Choroid plexus epithelial cell (primary cell): ENCODE data around the gene KIF21B.

Source experiments
- DNase-seq: peaks from one replicate; pipeline ENCODE4 v3.0.0-alpha.2; 2010; ENCODE audit warnings: low read depth
- H3K4me3 ChIP-seq: 2 replicates; pipeline ENCODE4 v1.5.1; 2011; ENCODE audit warnings: low read depth, mild to moderate bottlenecking, control low read depth, low read length, moderate library complexity
- TF ChIP-seq, protein P1 (sequence below): conservative IDR thresholded peaks from 2 replicates; pipeline ENCODE4 v1.5.1; 2011; ENCODE audit warnings: low read depth, mild to moderate bottlenecking, control low read depth, inconsistent platforms, low read length, moderate library complexity

KIF21B gene

DNA sequence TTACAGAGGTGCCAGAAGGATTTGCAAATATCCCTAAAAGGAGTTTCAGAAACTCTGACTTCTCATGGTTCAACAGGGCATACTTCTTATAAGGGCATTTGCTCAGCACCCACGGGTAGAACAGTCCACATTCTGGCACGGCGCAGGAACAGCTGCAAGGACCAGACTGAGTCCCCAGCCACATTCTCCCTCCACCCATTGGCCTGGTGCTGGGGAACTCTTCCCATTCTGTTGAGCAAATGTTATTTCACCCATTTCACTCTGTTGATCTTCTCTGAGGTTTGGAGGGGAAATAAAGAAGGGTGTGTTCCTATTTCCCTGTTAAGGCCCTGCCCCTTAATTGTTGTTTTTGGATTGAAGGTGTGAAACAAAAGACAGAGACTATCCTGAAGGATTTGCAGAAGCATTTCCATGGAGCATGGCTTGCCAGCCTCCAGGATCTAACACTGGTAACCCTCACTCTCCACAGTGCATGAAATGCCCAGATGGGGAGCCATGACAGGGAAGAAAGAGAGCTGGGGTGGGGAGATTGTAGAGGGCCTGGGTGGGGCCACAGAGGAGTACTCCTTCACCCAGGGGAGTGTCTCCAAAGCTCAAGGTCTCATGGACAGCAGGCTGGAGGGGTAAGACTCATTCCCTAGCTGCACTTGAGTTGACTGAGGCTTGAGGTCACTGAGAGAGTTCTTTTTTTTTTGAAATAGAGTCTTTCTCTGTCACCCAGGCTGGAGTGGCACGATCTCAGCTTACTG, 93.8 kb downstream of the KIF21B start:
- TF ChIP-seq, protein P1, sequence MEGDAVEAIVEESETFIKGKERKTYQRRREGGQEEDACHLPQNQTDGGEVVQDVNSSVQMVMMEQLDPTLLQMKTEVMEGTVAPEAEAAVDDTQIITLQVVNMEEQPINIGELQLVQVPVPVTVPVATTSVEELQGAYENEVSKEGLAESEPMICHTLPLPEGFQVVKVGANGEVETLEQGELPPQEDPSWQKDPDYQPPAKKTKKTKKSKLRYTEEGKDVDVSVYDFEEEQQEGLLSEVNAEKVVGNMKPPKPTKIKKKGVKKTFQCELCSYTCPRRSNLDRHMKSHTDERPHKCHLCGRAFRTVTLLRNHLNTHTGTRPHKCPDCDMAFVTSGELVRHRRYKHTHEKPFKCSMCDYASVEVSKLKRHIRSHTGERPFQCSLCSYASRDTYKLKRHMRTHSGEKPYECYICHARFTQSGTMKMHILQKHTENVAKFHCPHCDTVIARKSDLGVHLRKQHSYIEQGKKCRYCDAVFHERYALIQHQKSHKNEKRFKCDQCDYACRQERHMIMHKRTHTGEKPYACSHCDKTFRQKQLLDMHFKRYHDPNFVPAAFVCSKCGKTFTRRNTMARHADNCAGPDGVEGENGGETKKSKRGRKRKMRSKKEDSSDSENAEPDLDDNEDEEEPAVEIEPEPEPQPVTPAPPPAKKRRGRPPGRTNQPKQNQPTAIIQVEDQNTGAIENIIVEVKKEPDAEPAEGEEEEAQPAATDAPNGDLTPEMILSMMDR: no peak
- no peak for DNase-seq
- H3K4me3 ChIP-seq: no peak overlapping the region

GRCh38 chr1:200925831-200926230, 97.7 kb downstream of the KIF21B start:
- peak; percentile 39 for DNase-seq
- H3K4me3 ChIP-seq: no peak overlapping the region
- TF ChIP-seq, protein P1: no peak

DNA sequence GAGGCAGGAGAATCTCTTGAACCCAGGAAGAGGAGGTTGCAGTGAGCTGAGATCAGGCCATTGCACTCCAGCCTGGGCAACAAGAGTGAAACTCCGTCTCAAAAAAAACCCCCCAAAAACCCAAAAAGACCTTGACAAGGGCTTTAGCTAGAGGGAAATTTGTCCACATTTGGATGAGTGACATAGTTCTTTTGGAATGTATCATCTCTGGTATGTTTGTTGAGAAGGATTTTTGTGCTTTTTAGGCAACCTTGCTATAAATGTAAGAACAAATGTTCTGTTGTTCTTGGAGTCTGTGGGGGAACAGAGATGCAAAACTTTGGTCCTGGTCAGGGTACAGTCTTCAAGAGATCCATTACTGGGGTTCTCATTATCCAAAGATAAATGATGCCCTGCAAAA, 99.9 kb downstream of the KIF21B start:
- no peak overlapping the region for H3K4me3 ChIP-seq
- DNase-seq: peak; percentile 33
- TF ChIP-seq, protein P1: no peak

GRCh38 chr1:200922406-200922805, 101.1 kb downstream of the KIF21B start:
- DNase-seq: no peak
- no peak overlapping the region for H3K4me3 ChIP-seq
- TF ChIP-seq, protein P1: no peak

DNA sequence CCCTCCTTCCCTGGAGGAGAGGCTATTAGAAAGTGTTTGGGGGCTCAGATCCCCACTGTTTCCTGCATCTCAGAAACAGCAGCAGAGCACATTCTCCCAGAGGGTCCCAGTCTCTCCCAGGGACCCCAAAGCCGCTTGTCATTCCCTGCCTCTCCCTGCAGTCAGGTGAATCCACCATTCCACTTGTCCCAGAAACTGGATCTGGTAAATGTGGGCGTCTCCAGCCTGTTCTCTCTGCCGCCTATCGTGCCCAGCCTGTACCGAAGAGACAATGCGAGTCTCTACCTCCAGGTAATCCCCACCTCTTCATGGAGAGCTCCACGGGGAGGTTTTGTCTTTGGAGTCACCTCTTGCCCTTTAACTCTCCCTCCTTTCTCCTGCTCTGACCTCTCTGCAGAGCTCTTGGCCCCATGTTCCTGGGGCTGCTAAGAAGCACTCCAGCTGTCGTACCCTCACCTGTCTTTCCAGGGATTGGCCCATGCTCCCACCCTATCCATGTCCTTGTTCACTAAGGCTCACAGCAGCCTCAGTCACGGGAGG, 101.9 kb downstream of the KIF21B start:
- H3K4me3 ChIP-seq: no peak overlapping the region
- no peak for DNase-seq
- TF ChIP-seq, protein P1: no peak
